PC-9 (cell line): Measurements from ENCODE around the gene PIK3CB.

ENCODE experiments used
- CTCF ChIP-seq: fragments of 200-600 bp; sonication (generic); conservative IDR thresholded peaks from 2 replicates; pipeline ENCODE4 v1.6.1; 2017; ENCODE audit warnings: mixed run types, antibody characterized with exemption, mild to moderate bottlenecking, moderate library complexity
- EZH2 ChIP-seq: fragments of 200-600 bp; sonication (generic); IDR thresholded peaks from 2 replicates; pipeline ENCODE4 v1.8.0; 2017; ENCODE audit warnings: antibody characterized with exemption, low read depth

DNA sequence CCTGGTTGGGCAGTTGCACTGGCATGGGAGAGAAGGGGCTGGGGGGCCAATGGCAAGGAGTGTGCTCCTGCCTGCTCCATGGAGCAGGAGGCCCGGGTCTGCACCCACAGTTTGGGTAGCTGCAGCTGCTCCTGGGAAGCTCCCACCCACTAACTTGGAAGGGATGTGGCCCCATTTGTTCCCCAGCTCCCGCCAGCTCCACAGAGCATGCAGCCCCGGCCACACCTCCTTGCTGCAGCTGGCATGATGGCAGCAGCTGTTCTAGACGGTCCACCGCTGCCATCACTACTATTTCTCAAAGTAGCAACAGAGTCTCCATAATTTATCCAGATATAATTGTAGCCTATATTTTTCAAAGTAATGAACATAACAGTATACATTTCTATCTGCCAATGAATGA lies 65.8 kb downstream of the PIK3CB start:
- TF ChIP-seq EZH2 (no peak), CTCF (no peak)
